HG02763 (cell line): ENCODE data around the gene NCKAP5.
A peak's percentile ranks its signal among the peaks of the same experiment; 100 is the strongest.

Experiments
- ATAC-seq: cut with Tn5 transposase; IDR thresholded peaks from one replicate; pipeline ENCODE4 v1.9.1; 2021; ENCODE audit warnings: mild to moderate bottlenecking, moderate library complexity; ENCODE audit not compliant: unreplicated experiment

NCKAP5 gene

GRCh38 chr2:133409581-133410285 lies 158.5 kb downstream of the NCKAP5 start:
- ATAC-seq, result no peak

DNA sequence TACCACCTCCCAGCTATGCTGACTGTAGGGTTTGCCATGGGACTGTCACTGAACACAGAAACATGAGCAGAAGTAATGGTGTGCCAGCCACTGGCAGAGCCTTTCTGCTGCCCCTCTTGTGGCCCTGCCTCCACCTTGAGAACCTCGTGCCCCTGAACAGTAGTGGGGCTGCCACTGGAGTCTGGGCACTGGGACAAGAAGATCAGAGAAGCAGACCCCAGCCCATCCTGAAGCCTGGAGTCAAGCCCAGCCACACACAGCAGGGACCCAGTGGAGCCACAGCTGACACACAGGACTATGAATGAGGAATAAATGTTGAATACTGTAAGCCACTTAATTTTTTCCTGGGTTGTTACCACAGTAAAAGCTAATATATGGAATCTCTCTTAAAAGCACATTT lies 159.6 kb downstream of the NCKAP5 start:
- no peak for ATAC-seq

DNA sequence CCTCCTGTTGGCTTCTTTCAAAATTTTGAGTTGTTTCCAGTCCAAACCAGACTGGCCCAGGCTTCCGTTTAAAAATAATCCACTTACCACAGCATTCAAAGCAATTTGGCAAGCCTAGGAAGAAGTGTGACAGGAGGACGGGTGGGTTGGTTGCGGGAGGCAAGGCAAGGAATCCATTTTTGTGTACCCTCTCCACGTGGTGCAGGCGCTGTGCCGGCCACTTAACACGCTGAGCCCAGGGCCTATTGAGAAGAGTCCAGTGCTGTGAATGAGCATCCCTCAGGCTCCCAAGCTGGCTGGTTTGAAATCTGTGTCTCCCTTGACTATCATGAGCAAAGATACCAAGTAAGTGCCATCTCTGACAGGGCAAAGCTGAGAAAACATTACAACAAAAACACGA lies 160.9 kb downstream of the NCKAP5 start:
- ATAC-seq, result no peak

GRCh38 chr2:133405252-133405651 lies 163.0 kb downstream of the NCKAP5 start:
- ATAC-seq, result no peak

DNA sequence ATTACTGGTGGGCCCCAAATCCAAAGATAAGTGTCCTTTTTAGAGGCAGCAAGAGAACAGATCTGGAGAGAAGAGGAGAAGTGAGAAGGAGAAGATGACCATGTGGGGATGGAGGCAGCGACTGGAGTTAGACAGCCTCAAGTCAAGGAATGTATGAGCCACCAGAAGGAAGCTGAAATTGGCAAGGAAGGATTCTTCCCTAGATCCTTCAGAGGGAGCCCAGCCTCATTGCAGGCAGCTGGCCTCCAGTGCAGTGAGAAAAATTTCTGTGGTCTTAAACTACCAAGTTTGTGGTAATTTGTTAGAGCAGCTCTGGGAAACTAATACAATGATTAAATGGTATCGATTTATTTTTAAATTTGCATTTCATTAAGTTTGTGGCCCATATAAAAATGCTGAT lies 167.9 kb downstream of the NCKAP5 start:
- ATAC-seq, result no peak

GRCh38 chr2:133393895-133394294 lies 174.4 kb downstream of the NCKAP5 start:
- ATAC-seq, result no peak

GRCh38 chr2:133390156-133390555 lies 178.1 kb downstream of the NCKAP5 start:
- no peak for ATAC-seq

DNA sequence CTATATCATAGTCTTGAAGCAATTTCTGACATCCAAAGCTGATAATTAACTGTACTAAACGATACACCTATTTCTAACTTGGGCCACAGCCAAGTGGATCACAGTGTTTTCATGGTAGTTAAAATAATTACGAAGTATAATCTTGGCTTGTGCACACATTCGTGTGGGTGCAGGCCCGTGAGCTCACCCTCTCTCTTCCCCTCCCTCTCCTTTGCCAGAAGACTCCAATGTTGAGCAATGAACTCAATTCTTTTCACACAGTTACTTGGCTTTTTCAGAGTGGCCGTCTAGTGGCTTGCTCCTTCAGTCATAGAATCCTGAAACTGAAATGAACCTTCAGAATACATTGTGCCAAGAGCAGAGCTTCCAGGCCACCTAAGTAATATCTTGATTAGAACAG lies 178.7 kb downstream of the NCKAP5 start:
- no peak for ATAC-seq

DNA sequence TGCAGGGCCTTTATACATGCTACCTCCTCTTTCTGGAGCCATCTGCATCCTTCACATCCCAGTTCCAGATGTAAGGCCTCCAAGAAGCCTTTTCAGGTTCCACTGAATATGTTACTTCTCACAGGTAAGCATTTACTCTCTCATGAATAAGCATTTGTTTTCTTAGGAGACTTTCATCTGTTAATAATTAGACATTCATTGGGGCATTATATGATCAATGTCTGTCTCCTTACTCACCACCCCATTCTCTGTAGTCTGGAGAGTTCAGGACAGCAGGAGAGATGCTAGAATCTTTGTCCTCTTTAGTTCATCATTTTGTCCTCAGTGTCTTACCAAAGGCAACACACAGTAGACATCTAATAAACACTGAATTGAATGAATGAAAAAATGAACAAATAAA lies 185.7 kb downstream of the NCKAP5 start:
- ATAC-seq, result no peak

GRCh38 chr2:133380991-133381390 lies 187.3 kb downstream of the NCKAP5 start:
- no peak for ATAC-seq

- no peak for ATAC-seq
Measured at GRCh38 chr2:133378928-133379549, 189.2 kb downstream of the NCKAP5 start.

DNA sequence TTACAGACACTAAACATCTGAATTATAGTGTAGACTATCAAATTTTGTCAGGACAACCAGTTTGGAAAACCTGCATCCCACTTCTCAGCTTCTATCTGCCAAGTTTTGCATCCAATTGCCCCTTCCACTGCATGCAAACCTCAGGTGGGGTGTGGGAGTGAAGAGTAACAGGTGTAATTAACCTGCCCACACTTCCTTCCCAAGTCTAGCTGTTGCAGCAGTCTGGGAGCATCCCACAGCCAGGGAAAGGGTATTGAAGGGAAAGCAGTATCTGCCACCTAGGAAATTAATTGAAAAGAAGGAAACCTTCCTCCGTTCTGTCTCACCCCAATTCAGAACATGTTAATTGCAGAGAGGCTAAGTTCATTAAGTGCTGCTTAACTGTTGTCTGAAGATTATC lies 189.9 kb downstream of the NCKAP5 start:
- ATAC-seq, result no peak

GRCh38 chr2:133377599-133377998 lies 190.7 kb downstream of the NCKAP5 start:
- ATAC-seq, result no peak

- no peak for ATAC-seq
Measured at GRCh38 chr2:133377021-133377481, 191.2 kb downstream of the NCKAP5 start.

DNA sequence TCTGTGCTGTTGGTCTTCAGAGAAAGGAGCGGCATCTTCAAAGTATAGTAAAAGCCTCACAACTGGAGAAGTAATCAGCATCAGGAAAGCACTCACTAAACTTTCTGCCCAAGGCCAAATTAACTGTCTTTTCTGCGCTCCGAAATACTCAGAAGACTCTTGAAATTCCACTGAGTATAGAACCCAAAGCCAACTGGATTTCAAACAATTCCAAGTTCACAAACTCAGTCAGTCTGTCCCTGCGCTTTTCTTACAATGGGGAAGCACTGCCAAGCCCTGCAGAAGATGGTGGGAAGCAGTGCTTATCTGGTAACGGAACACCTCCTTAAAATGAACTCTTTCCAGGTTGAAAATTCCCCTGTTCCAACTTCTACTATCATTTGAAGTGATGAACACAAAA lies 193.5 kb downstream of the NCKAP5 start:
- ATAC-seq, result no peak

DNA sequence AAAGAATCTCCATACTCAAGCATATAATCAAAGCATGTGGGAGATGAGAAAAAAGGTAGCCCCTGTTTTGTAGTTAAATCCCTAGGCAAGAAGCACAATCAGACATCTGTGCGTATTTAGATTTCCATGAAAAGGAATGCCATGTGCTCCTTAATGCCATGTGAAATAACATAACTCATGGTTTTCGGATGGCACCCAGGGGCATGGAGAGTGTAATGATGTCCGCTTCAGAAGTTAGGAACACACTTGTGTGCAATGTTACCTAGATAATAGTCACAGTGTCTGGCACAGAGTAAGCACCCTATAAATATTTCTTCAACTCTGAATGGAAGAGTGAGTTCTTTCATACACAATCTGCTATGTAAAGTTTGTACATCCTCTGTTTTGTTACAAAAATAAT lies 197.0 kb downstream of the NCKAP5 start:
- ATAC-seq, result no peak

DNA sequence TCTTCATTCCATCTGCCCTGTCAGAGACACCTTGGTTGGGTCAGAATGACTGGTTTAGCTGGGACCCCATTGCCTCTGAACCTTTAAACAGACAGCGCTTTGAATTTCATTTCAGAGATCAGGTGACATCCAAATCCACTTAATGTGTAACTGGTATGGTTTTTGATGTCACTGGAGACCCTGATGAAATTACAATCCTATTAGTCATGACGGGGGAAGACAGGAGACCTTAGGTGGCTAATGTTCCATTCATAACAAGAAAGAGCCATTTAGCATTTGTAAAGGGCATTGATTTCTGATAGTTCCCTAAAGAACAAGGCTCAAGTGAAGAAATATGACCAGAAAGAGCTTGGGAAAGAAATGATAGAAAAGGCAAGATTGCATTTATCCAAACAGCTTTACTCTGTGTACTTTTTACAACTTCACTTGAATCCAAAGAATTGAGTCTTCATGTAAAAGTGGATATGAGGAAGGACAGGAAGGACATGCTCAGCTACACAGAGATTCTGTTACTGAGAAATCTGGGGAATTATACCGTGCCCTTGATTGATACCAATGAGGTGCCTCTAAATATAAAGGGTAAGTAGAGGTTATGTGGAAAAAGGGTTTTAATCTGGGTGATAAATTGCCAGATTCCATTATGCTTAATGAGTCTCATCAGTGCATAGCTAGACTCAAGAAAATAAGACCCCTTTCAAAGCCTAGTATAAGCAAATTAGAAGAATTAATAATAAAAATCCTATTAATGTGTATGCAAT lies 198.2 kb downstream of the NCKAP5 start:
- no peak for ATAC-seq

DNA sequence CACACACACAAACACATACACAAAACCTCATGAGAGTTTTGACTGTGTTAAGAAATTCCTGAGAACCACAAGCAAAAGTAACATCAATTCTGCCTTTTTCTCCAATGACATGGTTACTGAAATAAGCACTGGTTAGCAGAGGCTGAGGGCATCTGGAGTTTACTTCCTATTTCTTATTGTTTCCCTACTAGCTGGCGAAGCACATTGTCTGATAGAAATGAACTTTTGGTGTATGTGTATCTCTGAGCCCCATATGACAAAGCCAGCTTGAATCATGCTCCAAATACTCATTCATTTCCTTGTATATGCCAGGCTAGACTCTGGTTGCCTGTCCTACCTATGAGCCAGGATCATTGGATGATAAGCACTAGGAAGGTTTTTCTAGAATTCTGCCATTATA lies 203.1 kb downstream of the NCKAP5 start:
- ATAC-seq, result no peak

DNA sequence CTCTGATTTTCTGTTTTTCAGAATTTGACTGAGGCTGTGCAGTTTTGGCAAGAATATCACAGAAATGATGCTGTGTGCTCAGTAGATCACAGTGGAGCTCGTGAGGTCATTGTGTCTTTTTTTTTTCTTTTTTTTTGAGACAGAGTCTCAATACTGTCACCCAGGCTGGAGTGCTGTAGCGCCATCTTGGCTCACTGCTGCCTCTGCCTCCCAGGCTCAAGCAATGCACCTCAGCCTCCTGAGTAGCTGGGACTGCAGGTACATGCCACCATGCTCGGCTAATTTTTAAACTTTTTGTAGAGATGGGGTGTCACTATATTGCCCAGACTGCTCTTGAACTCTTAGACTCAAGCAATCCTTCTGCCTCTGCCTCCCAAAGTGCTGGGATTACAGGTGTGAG lies 203.6 kb downstream of the NCKAP5 start:
- no peak for ATAC-seq

- ATAC-seq, result no peak
Measured at GRCh38 chr2:133363884-133364283, 204.4 kb downstream of the NCKAP5 start.

DNA sequence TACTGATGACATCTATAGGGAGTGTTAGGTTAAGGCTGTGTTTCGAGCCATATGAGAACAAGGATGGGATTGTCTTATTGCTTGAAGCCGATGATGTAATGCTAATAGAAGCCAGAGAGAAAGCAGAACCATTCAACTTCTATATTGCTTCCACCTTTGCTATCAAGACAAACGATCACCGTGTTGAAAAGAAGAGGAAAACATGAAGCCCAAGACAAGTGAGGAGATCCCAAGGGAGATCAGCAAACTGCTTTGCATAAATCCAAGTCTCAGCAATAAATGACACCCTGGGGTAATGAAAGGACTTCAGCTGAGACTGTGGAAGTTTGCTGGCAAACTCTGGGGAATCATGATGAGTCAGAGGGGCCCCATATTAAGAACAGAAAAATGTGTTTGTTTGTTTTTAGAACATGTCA lies 206.2 kb downstream of the NCKAP5 start:
- no peak for ATAC-seq

DNA sequence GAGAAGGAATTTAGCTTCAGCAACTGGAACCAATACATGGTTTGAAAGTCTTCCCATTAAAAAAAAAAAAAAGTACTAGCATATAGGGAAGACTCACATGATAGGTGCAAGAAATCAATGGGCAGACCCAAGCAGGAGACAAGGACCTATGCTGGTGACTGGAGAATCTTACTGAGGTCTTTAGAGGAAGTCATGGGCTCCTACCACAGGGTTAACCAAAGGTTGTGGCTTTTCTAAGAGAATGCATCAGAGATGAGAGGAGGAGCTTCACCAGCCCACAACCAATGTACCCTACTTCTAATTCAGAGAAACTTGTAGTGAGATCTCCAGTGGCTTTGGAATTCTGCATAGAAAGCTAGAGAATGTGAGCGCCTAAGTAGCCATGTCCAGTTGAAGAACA lies 207.4 kb downstream of the NCKAP5 start:
- peak; percentile 67 for ATAC-seq
